Stimulated activated CD8-positive, alpha-beta memory T cell treated with anti-CD3 and anti-CD28 coated beads, Interleukin-4, amount 100 ng/mL, for 24 hours (primary cell): Measurements from ENCODE around the gene EXTL1.

Experiments
- DNase-seq: peaks from one replicate; pipeline ENCODE4 v3.0.0-alpha.2; 2020; ENCODE audit warnings: low read depth

EXTL1 gene

GRCh38 chr1:25997828-25998761 is 23.5 kb upstream of the EXTL1 start, which contains the start of gene PAFAH2:
TSS of gene PAFAH2 (minus strand) at chr1:25998063. CDS start at chr1:25990816, 7,247 bp downstream.
- peak; percentile 92 for DNase-seq

GRCh38 chr1:25999041-25999800 is 22.4 kb upstream of the EXTL1 start:
- no peak for DNase-seq

GRCh38 chr1:26003262-26003661 is 18.3 kb upstream of the EXTL1 start:
- DNase-seq: no peak

- DNase-seq: no peak
These were observed 17.8 kb upstream of the EXTL1 start for GRCh38 chr1:26003756-26004155.

GRCh38 chr1:26005434-26006105 is 16.0 kb upstream of the EXTL1 start:
- no peak for DNase-seq

GRCh38 chr1:26006710-26007109 is 14.9 kb upstream of the EXTL1 start:
- DNase-seq: no peak

GRCh38 chr1:26009796-26010447 is 11.7 kb upstream of the EXTL1 start:
- DNase-seq: no peak

GRCh38 chr1:26010825-26011224 is 10.8 kb upstream of the EXTL1 start:
- DNase-seq: no peak

- DNase-seq: no peak
These were observed 8.7 kb upstream of the EXTL1 start for GRCh38 chr1:26012864-26013263.

GRCh38 chr1:26014179-26014578 is 7.4 kb upstream of the EXTL1 start:
- no peak for DNase-seq

GRCh38 chr1:26015358-26015757 is 6.2 kb upstream of the EXTL1 start:
- no peak for DNase-seq

- no peak for DNase-seq
These were observed 5.2 kb upstream of the EXTL1 start for GRCh38 chr1:26016258-26016952.

- no peak for DNase-seq
These were observed 4.5 kb upstream of the EXTL1 start for GRCh38 chr1:26016953-26017545.

- DNase-seq: no peak
These were observed 4.0 kb upstream of the EXTL1 start for GRCh38 chr1:26017606-26018005.

GRCh38 chr1:26019641-26020315 is 1.8 kb upstream of the EXTL1 start:
- no peak for DNase-seq

GRCh38 chr1:26020330-26020768 is 1.2 kb upstream of the EXTL1 start:
- DNase-seq: no peak

GRCh38 chr1:26020941-26021646 is 481 bp upstream of the EXTL1 start:
- no peak for DNase-seq

GRCh38 chr1:26022404-26022779 is 817 bp downstream of the EXTL1 start:
- no peak for DNase-seq

- DNase-seq: no peak
These were observed 1.4 kb downstream of the EXTL1 start for GRCh38 chr1:26023009-26023408.

GRCh38 chr1:26023826-26024225 is 2.3 kb downstream of the EXTL1 start:
- no peak for DNase-seq
